HG03565 (cell line): ENCODE data around the gene TADA2B.

Experiments
- ATAC-seq: cut with Tn5 transposase; IDR thresholded peaks from one replicate; pipeline ENCODE4 v1.9.1; 2021; ENCODE audit warnings: mild to moderate bottlenecking, moderate library complexity; ENCODE audit not compliant: unreplicated experiment

The TADA2B gene

DNA sequence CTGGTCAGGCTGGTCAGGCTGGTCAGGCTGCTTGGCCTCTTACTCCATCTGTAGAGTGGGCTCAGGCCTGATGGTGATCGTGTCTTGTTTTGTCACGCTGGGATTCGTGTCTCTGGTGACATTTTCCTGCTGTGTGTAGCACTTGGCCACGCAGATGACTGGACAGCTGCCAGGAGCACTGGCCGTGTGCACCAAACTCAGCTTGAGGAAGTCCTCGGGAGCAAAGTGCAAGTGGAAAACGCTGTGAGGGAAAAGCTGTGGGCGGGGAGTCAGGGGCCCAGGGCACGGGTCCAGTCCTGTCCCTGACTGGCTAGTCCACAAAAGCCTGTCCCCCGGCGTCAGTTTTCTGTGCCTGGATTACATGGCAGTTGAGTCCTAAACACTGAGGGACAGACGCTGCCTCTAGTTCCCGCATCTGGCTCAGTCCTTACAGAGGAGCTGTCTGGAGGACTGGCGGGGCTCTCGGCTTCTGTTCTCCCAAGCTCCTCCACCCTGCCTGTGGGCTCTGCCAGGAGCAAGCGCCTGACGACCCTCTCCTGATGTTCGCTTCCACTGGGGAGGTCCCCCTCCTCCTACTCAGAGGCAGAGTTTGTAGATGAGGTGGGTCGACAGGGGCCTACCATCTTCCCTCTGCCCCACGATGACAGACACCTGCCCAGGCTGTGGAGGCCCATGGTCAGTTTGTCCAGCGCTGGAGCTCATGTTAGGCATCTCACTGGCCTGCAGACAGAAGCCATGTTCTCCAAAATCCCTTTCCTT lies 60.6 kb downstream of the TADA2B start:
- no peak for ATAC-seq

DNA sequence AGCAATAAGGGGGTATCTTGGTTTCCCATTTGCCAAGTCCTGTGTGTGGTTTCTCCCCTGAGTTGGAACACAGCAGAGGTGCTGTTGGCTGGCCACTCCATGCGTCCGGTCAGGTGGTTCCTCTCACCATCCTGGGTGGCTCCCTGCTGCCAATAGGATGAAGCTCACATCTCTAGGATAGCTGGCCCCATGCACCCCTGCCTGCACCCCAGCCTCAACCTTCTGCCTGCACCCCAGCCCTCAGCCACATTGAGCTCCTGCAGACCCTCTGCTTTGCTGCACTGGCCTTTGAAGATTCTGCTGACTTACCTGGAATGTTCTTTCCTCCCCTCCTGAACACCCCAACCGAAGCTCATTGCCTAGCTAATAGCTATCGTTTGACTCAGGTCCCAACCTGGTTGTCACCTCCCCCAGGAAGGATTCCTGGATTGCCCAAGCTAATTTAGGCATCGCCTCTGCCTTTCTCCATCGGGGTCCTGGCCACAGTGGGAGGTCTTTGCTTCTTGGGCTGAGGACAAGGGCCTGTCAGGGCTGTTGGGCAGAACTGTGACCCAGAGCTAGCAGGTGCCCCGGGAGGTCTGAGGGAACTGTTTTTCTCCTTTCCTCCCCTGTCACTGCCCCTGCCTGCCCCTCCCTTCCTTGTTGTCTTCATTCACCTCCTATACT lies 61.3 kb downstream of the TADA2B start:
- no peak for ATAC-seq

DNA sequence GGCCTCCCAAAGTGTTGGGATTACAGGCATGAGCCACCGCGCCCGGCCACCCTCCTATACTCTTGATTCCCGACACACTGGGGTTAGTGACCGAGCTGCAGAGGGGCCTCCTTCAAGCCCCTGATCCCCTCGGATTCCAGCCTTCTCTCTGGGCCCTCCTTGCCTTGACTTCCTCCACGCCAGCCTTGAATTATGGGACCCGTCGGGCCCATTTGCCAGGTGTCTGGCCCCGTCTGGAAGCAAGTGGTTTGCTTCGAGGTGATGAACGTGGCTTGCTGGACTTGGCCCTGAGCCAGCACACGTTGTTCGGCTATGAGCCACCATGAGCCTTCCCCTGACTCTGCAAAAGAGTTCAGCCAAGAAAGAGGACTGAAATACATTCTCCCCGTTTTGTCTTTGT lies 62.1 kb downstream of the TADA2B start:
- ATAC-seq: no peak

DNA sequence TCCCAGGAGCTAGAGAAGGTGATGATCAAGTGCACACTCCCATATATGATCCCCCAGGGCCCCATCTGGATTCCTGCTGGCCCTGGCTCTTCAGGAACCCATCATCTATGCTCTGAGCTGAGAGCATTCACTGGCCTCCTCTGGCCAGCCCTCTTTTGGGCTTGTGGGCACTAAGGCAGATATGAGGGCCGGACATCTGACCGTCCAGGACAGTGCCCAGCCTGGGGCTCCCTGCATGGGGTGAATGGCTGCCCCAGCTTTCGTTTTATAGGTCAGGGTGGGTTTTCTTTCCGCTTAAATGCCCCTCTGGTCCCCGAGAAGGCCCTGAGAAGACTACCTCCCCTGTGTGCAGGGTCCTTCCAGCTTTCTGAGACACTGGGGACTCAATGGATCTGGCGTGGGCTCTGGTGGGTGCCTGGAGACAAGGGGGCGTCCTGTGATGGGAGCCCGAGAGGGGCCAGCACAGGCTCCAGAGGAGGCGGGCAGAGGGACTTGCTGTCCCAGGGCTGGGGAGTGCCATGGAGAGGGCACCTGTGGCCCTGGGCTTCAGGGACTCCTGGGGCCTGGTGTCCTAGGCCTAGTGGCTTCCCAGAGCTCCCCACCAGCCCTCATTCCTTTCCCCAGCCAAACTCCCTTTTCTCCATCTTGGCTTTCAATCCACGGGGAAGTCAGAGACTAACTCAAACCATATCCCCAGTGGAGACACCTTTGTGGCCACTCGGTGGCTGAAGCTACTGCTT lies 64.2 kb downstream of the TADA2B start:
- ATAC-seq: no peak
